GM21576 (cell line): ENCODE results near the gene RELN.
"Not testable (repeated sequence)": the region's sequence is repeated elsewhere in the genome, so short reads cannot be mapped to it uniquely, and the experiment has no call there.

Source experiments
- ATAC-seq: cut with Tn5 transposase; IDR thresholded peaks from one replicate; pipeline ENCODE4 v1.9.1; 2021; ENCODE audit warnings: mild to moderate bottlenecking, moderate library complexity; ENCODE audit not compliant: unreplicated experiment

Gene RELN

DNA sequence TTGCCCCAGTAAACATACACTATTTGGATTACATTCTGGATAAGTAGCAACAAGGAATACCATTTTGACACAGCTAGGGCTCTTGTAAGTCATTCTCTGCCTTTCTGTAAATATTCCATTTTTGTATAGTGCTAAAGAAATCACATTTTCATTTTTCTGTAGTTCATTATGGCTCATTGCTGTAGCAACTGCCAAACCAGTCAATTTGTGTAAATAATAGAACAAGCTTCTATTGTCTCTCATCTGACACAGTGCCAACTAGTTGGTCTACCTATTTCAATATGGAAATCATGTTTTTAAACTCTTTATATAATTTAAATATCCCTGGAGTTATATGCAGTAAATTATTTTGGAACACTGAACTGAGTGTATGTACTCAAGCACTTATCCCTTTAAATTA, 193.7 kb downstream of the RELN start:
- ATAC-seq = no peak

DNA sequence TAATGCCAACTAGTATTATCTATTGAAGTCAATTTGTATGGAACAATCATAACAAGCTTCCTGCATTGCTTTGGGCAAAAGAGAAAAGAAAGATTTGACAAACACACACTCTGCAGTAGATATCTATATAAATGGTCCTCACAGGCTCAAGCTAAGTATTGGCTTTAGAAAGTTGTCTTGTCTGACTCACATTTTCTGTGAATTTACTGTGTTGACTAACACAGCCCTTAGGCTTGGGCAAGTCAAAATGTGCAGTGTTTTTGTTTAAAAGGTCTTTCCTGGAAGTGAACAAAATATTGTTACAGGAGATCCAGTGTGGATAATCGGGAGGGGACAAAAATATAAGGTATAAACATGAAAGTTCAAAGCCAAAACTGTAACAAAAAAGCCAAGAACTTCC, 194.4 kb downstream of the RELN start:
- ATAC-seq = no peak

GRCh38 chr7:103794424-103794823, 195.0 kb downstream of the RELN start:
- ATAC-seq = no peak

GRCh38 chr7:103793614-103794013, 195.8 kb downstream of the RELN start:
- no peak for ATAC-seq

GRCh38 chr7:103791894-103792293, 197.6 kb downstream of the RELN start:
- ATAC-seq = no peak

DNA sequence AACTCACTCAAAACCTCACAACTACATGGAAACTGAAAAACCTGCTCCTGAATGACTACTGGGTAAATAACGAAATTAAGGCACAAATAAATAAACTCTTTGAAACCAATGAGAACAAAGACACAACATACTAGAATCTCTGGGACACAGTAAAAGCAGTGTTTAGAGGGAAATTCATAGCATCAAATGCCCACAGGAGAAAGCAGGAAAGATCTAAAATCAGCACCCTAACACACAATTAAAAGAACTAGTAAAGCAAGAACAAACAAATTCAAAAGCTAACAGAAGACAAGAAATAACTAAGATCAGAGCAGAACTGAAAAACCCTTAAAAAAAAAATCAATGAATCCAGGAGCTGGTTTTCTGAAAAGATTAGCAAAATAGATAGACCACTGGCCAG, 202.4 kb downstream of the RELN start:
- not testable (repeated sequence) for ATAC-seq

GRCh38 chr7:103784646-103785286, 204.7 kb downstream of the RELN start:
- ATAC-seq = no peak

GRCh38 chr7:103781409-103781808, 208.0 kb downstream of the RELN start:
- no peak for ATAC-seq

DNA sequence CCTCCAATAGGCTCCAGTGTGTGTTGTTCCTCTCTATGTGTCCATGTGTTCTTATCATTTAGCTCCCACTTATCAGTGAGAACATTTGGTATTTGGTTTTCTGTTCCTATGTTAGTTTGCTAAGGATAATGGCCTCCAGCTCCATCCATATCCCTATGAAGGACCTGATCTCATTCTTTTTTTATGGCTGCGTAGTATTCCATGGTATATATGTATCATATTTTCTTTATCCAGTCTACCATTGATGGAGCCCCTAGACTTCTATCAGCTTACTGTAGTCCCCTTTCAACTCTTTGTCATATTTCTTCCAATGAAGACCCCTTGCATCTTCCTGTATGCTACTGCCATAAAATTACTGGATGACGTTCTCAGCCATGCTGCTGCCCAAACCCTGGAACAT, 208.9 kb downstream of the RELN start:
- ATAC-seq = not testable (repeated sequence)

GRCh38 chr7:103777440-103777839, 212.0 kb downstream of the RELN start:
- ATAC-seq = no peak

- ATAC-seq = no peak
These were observed 215.7 kb downstream of the RELN start for GRCh38 chr7:103773726-103774125.

DNA sequence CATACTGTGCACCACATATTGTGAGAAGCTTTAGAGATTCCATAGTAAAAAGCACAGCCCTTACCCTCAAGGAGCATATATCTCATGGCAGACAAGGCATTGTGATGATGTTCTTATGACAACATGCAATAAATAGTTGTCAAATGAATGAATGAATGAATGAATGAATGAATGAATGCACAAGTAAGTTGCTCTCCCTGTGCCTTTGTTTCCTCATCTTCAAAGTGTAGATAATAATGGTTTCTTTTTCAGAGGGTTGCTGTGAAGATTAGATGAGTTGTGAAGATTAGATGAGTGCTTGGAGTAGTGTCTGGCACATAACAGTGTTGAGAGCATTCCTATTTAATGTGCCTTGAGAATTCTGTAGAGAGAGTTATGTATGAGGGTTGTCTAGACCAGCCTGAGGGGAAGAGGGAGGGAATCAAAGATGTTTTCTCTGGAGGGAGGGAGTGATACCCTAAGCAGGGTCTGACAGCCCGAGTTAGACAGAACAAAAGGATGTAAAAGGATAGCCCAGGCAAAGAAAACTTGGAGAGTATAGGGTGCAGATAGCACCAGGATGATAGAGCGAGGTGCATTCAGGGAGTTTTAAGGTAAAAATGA, 217.2 kb downstream of the RELN start:
- ATAC-seq = no peak

DNA sequence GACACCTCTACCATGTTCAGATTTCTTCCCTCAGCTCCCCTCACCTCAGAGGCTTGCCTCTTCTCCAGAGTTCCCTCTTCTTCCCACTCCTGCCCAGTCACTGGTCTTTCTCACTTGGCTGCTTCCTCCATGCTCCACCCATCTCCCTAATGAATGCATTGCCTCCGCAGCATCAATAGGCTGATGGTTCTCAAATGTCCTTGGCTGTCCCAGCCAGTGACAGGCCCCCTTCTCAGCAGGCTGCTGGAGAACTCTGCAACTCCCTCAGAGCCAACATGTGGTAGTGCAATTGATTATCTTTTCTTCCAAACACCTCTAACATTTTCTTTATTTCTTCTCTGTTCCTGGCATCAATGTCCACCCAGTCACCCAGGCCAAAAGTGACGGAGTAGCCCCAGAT, 218.2 kb downstream of the RELN start:
- no peak for ATAC-seq

DNA sequence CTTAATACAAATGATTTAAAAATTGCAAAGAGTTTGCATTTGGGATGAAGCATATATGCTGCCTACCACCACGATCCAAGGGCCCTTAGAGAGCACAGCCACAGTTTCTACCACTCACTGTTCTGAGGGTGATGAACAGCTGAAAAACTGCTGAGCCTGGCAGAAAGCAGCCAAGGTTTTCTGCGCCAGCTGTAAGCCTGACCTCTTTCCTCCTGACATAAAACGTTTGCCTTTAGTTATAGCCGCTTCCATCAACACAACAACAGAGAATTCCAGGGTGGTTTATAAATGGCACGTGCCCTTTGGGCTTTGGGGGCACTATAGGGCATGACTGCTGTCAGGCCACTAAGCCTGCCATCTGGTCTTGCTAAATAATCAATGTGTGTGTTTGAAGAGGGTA, 222.8 kb downstream of the RELN start:
- ATAC-seq = no peak

DNA sequence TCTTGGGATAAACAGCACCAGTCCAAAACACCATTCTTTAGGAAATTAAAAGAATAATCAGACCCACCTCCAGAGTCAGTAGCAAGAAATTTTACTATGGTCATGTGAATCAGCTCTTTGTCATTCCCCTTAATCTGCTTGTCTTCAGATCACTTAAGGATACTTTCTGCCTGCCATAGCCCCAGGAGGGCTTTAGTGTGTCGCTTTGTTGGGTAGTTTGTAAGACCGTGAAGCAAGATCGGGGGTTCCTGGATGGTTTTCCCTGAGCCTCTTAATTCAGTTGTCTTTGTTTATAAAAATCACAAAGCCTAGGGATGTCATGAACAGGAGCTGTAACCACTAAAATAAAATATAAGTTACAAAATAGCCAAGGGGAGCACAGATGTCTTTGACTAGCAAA, 223.6 kb downstream of the RELN start:
- no peak for ATAC-seq

DNA sequence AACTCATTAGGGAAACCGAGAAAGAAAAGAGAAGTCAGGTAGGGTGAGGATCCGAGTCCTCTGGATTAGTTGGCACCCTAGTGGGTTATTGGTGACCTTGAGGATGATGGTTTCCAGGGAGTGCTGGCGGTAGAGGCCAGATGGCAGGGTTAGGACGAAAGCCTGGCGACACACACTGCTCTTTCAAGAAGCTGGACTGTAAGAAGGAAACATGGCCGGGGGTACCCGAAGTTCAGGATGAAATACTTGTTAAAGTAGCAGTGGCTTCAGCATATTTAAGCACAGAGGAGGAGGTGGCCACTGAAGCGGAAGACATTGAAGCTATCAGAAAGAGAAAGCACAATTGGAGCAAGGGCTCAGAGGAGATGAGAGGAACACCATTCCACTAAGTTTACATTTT, 224.6 kb downstream of the RELN start:
- ATAC-seq = no peak

DNA sequence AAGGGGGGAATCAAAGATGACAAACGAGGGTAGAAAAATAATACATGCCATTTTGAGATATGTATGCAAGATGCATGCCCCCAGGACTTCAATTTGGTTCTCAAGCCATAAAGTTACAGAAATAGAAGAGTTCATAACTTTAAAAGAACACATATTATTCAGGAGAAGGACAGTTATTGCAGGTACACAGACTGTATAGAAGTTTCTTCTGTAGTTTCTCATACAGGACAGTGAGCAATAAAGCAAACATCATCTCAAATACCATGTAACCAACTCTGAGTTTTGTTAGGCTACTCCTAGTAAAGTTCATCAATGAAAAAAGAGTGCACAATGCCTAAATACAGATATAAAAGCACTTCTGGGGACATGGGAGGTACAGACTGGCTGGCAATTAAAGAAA, 226.6 kb downstream of the RELN start:
- no peak for ATAC-seq

- ATAC-seq = no peak
These were observed 227.2 kb downstream of the RELN start for GRCh38 chr7:103762065-103762760.

- no peak for ATAC-seq
These were observed 236.5 kb downstream of the RELN start for GRCh38 chr7:103752995-103753394.

- no peak for ATAC-seq
These were observed 238.1 kb downstream of the RELN start for GRCh38 chr7:103751311-103751880.

DNA sequence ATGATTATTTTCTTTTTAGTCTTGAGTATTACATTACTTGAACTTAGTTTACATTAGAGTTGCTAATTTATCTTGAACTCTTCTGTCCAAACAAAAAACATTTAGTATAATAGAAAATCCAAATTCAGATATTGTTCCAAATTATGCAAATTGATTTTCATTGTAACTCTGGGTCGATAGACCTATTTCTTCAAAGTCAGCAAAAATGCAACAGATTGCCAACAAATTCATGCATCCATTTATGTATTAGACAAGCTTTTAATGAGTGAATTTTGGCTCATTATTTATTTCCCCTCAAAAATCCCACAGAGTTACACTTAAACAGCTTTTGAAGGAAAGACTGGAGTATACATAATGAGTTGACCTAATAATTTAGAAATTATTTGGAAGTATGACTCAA, 240.8 kb downstream of the RELN start:
- ATAC-seq = no peak

DNA sequence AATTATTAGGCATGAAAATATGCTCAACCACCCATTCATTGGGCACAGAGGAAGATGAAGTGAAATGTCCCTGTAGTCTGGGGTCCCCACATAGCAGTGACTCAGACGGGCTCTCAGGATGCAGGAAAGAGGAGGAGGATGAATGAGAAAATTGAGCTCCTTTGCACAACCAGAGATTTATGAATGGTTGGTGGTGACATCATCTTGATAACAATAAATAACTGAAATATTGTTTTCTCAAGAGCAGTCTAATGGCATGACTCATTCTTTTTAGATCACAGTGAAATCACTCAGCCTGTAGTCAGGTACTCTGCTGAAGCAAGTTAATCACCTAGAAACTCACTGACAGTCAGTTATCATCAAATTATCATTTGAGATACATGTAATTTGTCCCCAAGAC, 254.1 kb downstream of the RELN start:
- no peak for ATAC-seq
